IMR-90 (cell line): Measurements from ENCODE around the gene ZNF688. TPM values are rescaled to one million over a fixed set of nuclear protein-coding genes. Genes with fewer than 3 reads are reported as not detected.

ENCODE experiments used
- ATAC-seq: fragments of 200-7000 bp; cut with Tn5 transposase; 2 replicates; pipeline ENCODE4 v1.9.1; 2020; ENCODE audit warnings: low read depth, mild to moderate bottlenecking, moderate library complexity
- BruUV-seq: library from RNA; stranded (reverse); fragments of 400-500 nt; replicated peaks from 2 replicates; lab custom pipeline; 2021; lab: Mats Ljungman, UMichigan
- CTCF ChIA-PET: fragments of 300-600 bp; formaldehyde crosslinking; extraction: SDS; loops from one replicate; lab custom pipeline; 2021; ENCODE audit warnings: antibody characterized with exemption; lab: Yijun Ruan, JAX
- POLR2A ChIA-PET: fragments of 300-600 bp; sonication (Branson Sonifier 250); formaldehyde crosslinking; loops from one replicate; lab custom pipeline; 2022; ENCODE audit warnings: antibody characterized with exemption; ENCODE audit not compliant: unreplicated experiment; lab: Charles Lee
- DNase-seq: peaks from one replicate; pipeline ENCODE4 v3.0.0; 2013
- H2AFZ ChIP-seq: replicated peaks from 2 replicates; pipeline ENCODE3; 2013; ENCODE audit warnings: low read length, mild to moderate bottlenecking; ENCODE audit not compliant: poor library complexity
- H2AK5ac ChIP-seq: 2 replicates; pipeline ENCODE4 v1.6.1; 2013; ENCODE audit warnings: low read depth, low read length, inconsistent platforms
- H2AK9ac ChIP-seq: replicated peaks from 2 replicates; pipeline ENCODE3; 2013; ENCODE audit warnings: mild to moderate bottlenecking, low read depth, low read length, moderate library complexity; ENCODE audit not compliant: poor library complexity
- H2BK120ac ChIP-seq: 2 replicates; pipeline ENCODE4 v1.6.1; 2013; ENCODE audit warnings: low read depth, low read length, inconsistent platforms
- H2BK15ac ChIP-seq: 3 replicates; pipeline ENCODE4 v1.6.1; 2013; ENCODE audit warnings: low read depth, low read length, inconsistent platforms
- H2BK20ac ChIP-seq: 2 replicates; pipeline ENCODE4 v1.6.1; 2013; ENCODE audit warnings: low read depth, mild to moderate bottlenecking, inconsistent platforms, low read length, moderate library complexity
- H2BK5ac ChIP-seq: 2 replicates; pipeline ENCODE4 v1.6.1; 2013; ENCODE audit warnings: mild to moderate bottlenecking, low read depth, low read length, inconsistent platforms; ENCODE audit not compliant: poor library complexity, severe bottlenecking
- H3K14ac ChIP-seq: replicated peaks from 2 replicates; pipeline ENCODE4 v1.6.1; 2013; ENCODE audit warnings: low read depth, low read length, inconsistent platforms
- H3K18ac ChIP-seq: 2 replicates; pipeline ENCODE4 v1.6.1; 2013; ENCODE audit warnings: low read depth, low read length, control low read depth
- H3K23ac ChIP-seq: 2 replicates; pipeline ENCODE4 v1.6.1; 2013; ENCODE audit warnings: low read depth, low read length, inconsistent platforms
- H3K27ac ChIP-seq: 2 replicates; pipeline ENCODE4 v1.5.1; 2013; ENCODE audit warnings: mild to moderate bottlenecking, control low read depth, low read length; ENCODE audit not compliant: insufficient read depth
- H3K27me3 ChIP-seq: 2 replicates; pipeline ENCODE4 v1.6.1; 2013; ENCODE audit warnings: low read length; ENCODE audit not compliant: control insufficient read depth, insufficient read depth
- H3K36me3 ChIP-seq: 2 replicates; pipeline ENCODE4 v1.6.1; 2013; ENCODE audit warnings: low read length, mixed read lengths; ENCODE audit not compliant: control insufficient read depth, insufficient read depth
- H3K4ac ChIP-seq: 2 replicates; pipeline ENCODE4 v1.6.1; 2013; ENCODE audit warnings: low read depth, low read length, inconsistent platforms
- H3K4me1 ChIP-seq: 2 replicates; pipeline ENCODE4 v1.6.1; 2013; ENCODE audit warnings: low read length, mixed read lengths; ENCODE audit not compliant: control insufficient read depth, insufficient read depth
- H3K4me2 ChIP-seq: 2 replicates; pipeline ENCODE4 v1.6.1; 2013; ENCODE audit warnings: low read depth, mild to moderate bottlenecking, control low read depth, low read length, moderate library complexity
- H3K4me3 ChIP-seq: 2 replicates; pipeline ENCODE4 v1.5.1; 2013; ENCODE audit warnings: low read depth, mild to moderate bottlenecking, control low read depth, low read length, moderate library complexity; ENCODE audit not compliant: insufficient read depth
- H3K56ac ChIP-seq: 2 replicates; pipeline ENCODE4 v1.6.1; 2013; ENCODE audit warnings: low read length, inconsistent platforms; ENCODE audit not compliant: insufficient read depth; ENCODE audit errors: extremely low read depth
- H3K79me1 ChIP-seq, 2 experiments: 2 replicates each; pipeline ENCODE4 v1.6.1; 2013; ENCODE audit warnings: low read length in 2 of 2, inconsistent platforms in 1 of 2, low read depth in 1 of 2
- H3K9ac ChIP-seq: 2 replicates; pipeline ENCODE4 v1.6.1; 2013; ENCODE audit warnings: low read depth, low read length, control low read depth
- H3K9me1 ChIP-seq: 2 replicates; pipeline ENCODE4 v1.6.1; 2013; ENCODE audit warnings: low read length, inconsistent platforms; ENCODE audit not compliant: insufficient read depth
- H3K9me3 ChIP-seq: 2 replicates; pipeline ENCODE4 v1.6.1; 2013; ENCODE audit warnings: low read length; ENCODE audit not compliant: control insufficient read depth, insufficient read depth
- H4K20me1 ChIP-seq: 2 replicates; pipeline ENCODE4 v1.6.1; 2013; ENCODE audit warnings: low read length, inconsistent platforms; ENCODE audit not compliant: insufficient read depth
- H4K5ac ChIP-seq: 2 replicates; pipeline ENCODE4 v1.6.1; 2013; ENCODE audit warnings: mild to moderate bottlenecking, low read depth, low read length, control low read depth
- H4K8ac ChIP-seq, 2 experiments: 2 replicates each; pipeline ENCODE4 v1.6.1; 2013; ENCODE audit warnings: low read depth in 2 of 2, low read length in 2 of 2, control low read depth in 1 of 2, inconsistent platforms in 1 of 2
- H4K91ac ChIP-seq: 2 replicates; pipeline ENCODE4 v1.6.1; 2013; ENCODE audit warnings: low read depth, low read length, inconsistent platforms; ENCODE audit not compliant: insufficient read depth
- CHD1 ChIP-seq: IDR thresholded peaks from 2 replicates; pipeline ENCODE4 v1.6.1; 2012; ENCODE audit warnings: low read depth, low read length, improper control_type of control experiment
- MAFK ChIP-seq: IDR thresholded peaks from 2 replicates; pipeline ENCODE4 v1.6.1; 2012; ENCODE audit warnings: low read depth, low read length, improper control_type of control experiment
- MAZ ChIP-seq: IDR thresholded peaks from 2 replicates; pipeline ENCODE4 v1.6.1; 2012; ENCODE audit warnings: low read depth, mild to moderate bottlenecking, low read length, improper control_type of control experiment, moderate library complexity, borderline replicate concordance
- MXI1 ChIP-seq: IDR thresholded peaks from 2 replicates; pipeline ENCODE4 v1.6.1; 2012; ENCODE audit warnings: low read depth, mild to moderate bottlenecking, low read length, moderate library complexity, borderline replicate concordance
- POLR2A ChIP-seq: IDR thresholded peaks from 2 replicates; pipeline ENCODE4 v1.6.1; 2012; ENCODE audit warnings: mild to moderate bottlenecking, low read depth, low read length
- RAD21 ChIP-seq: IDR thresholded peaks from 2 replicates; pipeline ENCODE4 v1.6.1; 2012; ENCODE audit warnings: low read length, improper control_type of control experiment
- RFX5 ChIP-seq: IDR thresholded peaks from 2 replicates; pipeline ENCODE4 v1.8.0; 2012; ENCODE audit warnings: low read depth, mild to moderate bottlenecking, low read length, moderate library complexity
- SMC3 ChIP-seq: fragments of 150-350 bp; IDR thresholded peaks from 2 replicates; pipeline ENCODE4 v1.6.1; 2016; ENCODE audit warnings: low read depth, mild to moderate bottlenecking, antibody characterized with exemption, low read length, moderate library complexity
- USF2 ChIP-seq: fragments of 150-350 bp; IDR thresholded peaks from 2 replicates; pipeline ENCODE4 v1.6.1; 2017; ENCODE audit warnings: mild to moderate bottlenecking, antibody characterized with exemption, low read length, low read depth
- WGBS, 2 experiments: methylation state at CpG; one replicate each; pipeline versions ENCODE4 v1.1.5 to v1.1.7; 2013; ENCODE audit warnings: missing lambda C conversion rate in 2 of 2; ENCODE audit not compliant: insufficient read length in 1 of 2; ENCODE audit errors: extremely low coverage in 2 of 2; 5-methylcytosine and 5-hydroxymethylcytosine counted together
- dilution Hi-C: fragments of 300-500 bp; cut with HindIII; formaldehyde crosslinking; loops from one replicate; pipeline ENCODE4 v1.14.3; 2018; ENCODE audit warnings: low sequenced_read_pairs; ENCODE audit not compliant: unreplicated experiment
- in situ Hi-C: fragments of 300-500 bp; cut with MboI; formaldehyde crosslinking; loops from 3 replicates; pipeline ENCODE4 v1.14.3; 2019; ENCODE audit warnings: low sequenced_read_pairs, inconsistent platforms, mixed read lengths
- intact Hi-C: fragments of 100-400 bp; cut with micrococcal nuclease; formaldehyde crosslinking; loops from 2 replicates; pipeline ENCODE4 v1.10.0; 2022
- polyA plus RNA-seq, 3 experiments: library from polyadenylated mRNA; depleted of rRNA; stranded (reverse); fragments of >200 nt; gene quantifications; 2 replicates each; pipeline ENCODE4 v1.2.3, GENCODE V29; 2012; ENCODE audit warnings: low replicate concordance in 1 of 3
- total RNA-seq: library from RNA; depleted of rRNA; stranded (reverse); fragments of >200 nt; gene quantifications from 2 replicates; pipeline ENCODE4 v1.2.3, GENCODE V29; 2012
- TF ChIP-seq, protein P1 (sequence below): conservative IDR thresholded peaks from 2 replicates; pipeline ENCODE4 v1.5.1; 2012; ENCODE audit warnings: mild to moderate bottlenecking, low read depth, low read length, improper control_type of control experiment

ZNF688 gene
- total and polyA plus RNA-seq, 2 of the 4 experiments (the other 2 are of a cell fraction), result 1.8 to 3.7 TPM

GRCh38 chr16:30535777-30536190 is 35.7 kb downstream of the ZNF688 start:
- peak overlapping the region; percentile 6 for H2BK5ac ChIP-seq
- H3K18ac ChIP-seq, result no peak overlapping the region
- H3K4ac ChIP-seq, result peak overlapping the region; percentile 42
- H2AK9ac ChIP-seq, result peak overlapping the region; percentile 85
- H3K36me3 ChIP-seq, result peaks cover 4% of the 10 kb centered on the region; the same call in 1 of the 2 replicates
- H2AK5ac ChIP-seq, result peak overlapping the region; percentile 88
- ATAC-seq, result peak; percentile 62
- no peaks in the 10 kb centered on the region for H3K9me3 ChIP-seq
- peak overlapping the region; percentile 50 for H3K14ac ChIP-seq
- H3K4me2 ChIP-seq, result peak overlapping the region; percentile 95
- peak overlapping the region; percentile 84; the same call in 1 of the 2 replicates for H3K23ac ChIP-seq
- H4K5ac ChIP-seq, result peak overlapping the region; percentile 89
- no peaks in the 10 kb centered on the region for H3K27me3 ChIP-seq
- H3K9me1 ChIP-seq, result peaks cover 10% of the 10 kb centered on the region; the same call in 1 of the 2 replicates
- H2AFZ ChIP-seq, result peak overlapping the region; percentile 99
- peak overlapping the region; percentile 11; the same call in 1 of the 2 replicates for H2BK120ac ChIP-seq
- no peak overlapping the region for H2BK20ac ChIP-seq
- peak overlapping the region; percentile 15; the same call in 1 of the 2 replicates for H4K91ac ChIP-seq
- no peak overlapping the region for H2BK15ac ChIP-seq
- H3K9ac ChIP-seq, result peak overlapping the region; percentile 88
- peaks cover 6 to 31% of the 10 kb centered on the region in 2 experiments for H3K79me1 ChIP-seq
- H3K56ac ChIP-seq, result no peak overlapping the region; the same call in 1 of the 2 replicates
- intact Hi-C loops (loop anchor here (2.0 kb wide), 1 partner anchor 49 kb away; the partner anchor contains the start of gene ZNF785), in situ Hi-C loops (loop anchor here (5.0 kb wide), 1 partner anchor 37 kb away; the partner anchor contains the start of gene ZNF688), dilution Hi-C loops (no loop called here)
- CTCF ChIA-PET, result interaction anchor here (1.1 to 1.2 kb wide), 2 partner anchors 22 to 93 kb away, joined by 4 to 5 read pairs; partner anchors contain the start of gene ZNF764
- TF ChIP-seq MAZ (no peak), RFX5 (no peak), MAFK (no peak), USF2 (no peak), RAD21 (peak; percentile 47), MXI1 (peak; percentile 74; the same call in 1 of the 2 replicates), CHD1 (no peak), POLR2A (no peak), SMC3 (peak; percentile 25)
- TF ChIP-seq, protein P1, sequence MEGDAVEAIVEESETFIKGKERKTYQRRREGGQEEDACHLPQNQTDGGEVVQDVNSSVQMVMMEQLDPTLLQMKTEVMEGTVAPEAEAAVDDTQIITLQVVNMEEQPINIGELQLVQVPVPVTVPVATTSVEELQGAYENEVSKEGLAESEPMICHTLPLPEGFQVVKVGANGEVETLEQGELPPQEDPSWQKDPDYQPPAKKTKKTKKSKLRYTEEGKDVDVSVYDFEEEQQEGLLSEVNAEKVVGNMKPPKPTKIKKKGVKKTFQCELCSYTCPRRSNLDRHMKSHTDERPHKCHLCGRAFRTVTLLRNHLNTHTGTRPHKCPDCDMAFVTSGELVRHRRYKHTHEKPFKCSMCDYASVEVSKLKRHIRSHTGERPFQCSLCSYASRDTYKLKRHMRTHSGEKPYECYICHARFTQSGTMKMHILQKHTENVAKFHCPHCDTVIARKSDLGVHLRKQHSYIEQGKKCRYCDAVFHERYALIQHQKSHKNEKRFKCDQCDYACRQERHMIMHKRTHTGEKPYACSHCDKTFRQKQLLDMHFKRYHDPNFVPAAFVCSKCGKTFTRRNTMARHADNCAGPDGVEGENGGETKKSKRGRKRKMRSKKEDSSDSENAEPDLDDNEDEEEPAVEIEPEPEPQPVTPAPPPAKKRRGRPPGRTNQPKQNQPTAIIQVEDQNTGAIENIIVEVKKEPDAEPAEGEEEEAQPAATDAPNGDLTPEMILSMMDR, result peak; percentile 48
- peak overlapping the region; percentile 68; the same call in 1 of the 2 replicates for H3K4me3 ChIP-seq
- H3K27ac ChIP-seq, result 0 out of 2 replicates have a peak overlapping the region, but pooled peaks have one; percentile 3
- POLR2A ChIA-PET, result interaction anchor here (0.7 kb wide), 1 partner anchor 18 kb away, joined by 4 read pairs; no protein-coding TSS in a partner anchor
- DNase-seq, result peak; percentile 62
- 41% methylated on average over 10 of the region's 12 CpGs; no CpG with 5 or more reads in 1 of the 2 experiments for WGBS, 2 experiments
- peak overlapping the region; percentile 99 to 100 for H4K8ac ChIP-seq
- BruUV-seq, result no TSS peak
- H4K20me1 ChIP-seq, result no peaks in the 10 kb centered on the region
- H3K4me1 ChIP-seq, result peaks cover 8% of the 10 kb centered on the region
